K562 (cell line): ENCODE data around the gene DTD1. TPM values are rescaled to one million over a fixed set of nuclear protein-coding genes. Genes with fewer than 3 reads are reported as not detected.

Experiments used
- ATAC-seq: fragments of 200-7000 bp; cut with Tn5 transposase; 3 replicates; pipeline ENCODE4 v1.9.1; 2020; ENCODE audit warnings: moderate library complexity
- BruUV-seq: library from RNA; stranded (reverse); fragments of 400-500 nt; replicated peaks from 2 replicates; lab custom pipeline; 2021; lab: Mats Ljungman, UMichigan
- CTCF ChIA-PET: fragments of 300-600 bp; formaldehyde crosslinking; extraction: SDS; loops from one replicate; lab custom pipeline; 2021; ENCODE audit warnings: low intra/inter-chr PET ratio; lab: Yijun Ruan, JAX
- POLR2A ChIA-PET: fragments of 300-600, 350-650 bp; sonication (Branson Sonifier 250); formaldehyde crosslinking; extraction: SDS; loops from one replicate; lab custom pipeline; 2021; ENCODE audit warnings: antibody characterized with exemption, inconsistent platforms; lab: Yijun Ruan, JAX
- DNase-seq, 4 experiments: peaks; one replicate each; pipeline versions ENCODE4 v3.0.0 to v3.0.0-alpha.2; 2011 to 2018; ENCODE audit warnings: low spot score in 3 of 4, mixed read lengths in 3 of 4; ENCODE audit errors: extremely low read depth in 1 of 4
- FAIRE-seq: peaks from 2 replicates; lab custom pipeline; 2011; peaks lifted over from hg19 to GRCh38; lab: Jason Lieb, UNC
- H2AFZ ChIP-seq: 2 replicates; pipeline ENCODE4 v1.6.0; 2011; ENCODE audit warnings: low read depth, low read length, control low read depth, inconsistent platforms
- H3K27ac ChIP-seq: fragments of 200-600 bp; 3 replicates; pipeline ENCODE4 v1.8.0; 2011; ENCODE audit warnings: low read depth, mild to moderate bottlenecking, control low read depth, inconsistent platforms, low read length, moderate library complexity, mixed read lengths; ENCODE audit errors: extremely low read depth
- H3K27me3 ChIP-seq, 2 experiments: fragments of 300-600 bp in 1 of 2; 2 replicates in 1 of 2; 3 replicates in 1 of 2; pipeline versions ENCODE4 v1.6.0 to v1.8.0; 2011; ENCODE audit warnings: inconsistent platforms in 2 of 2, low read length in 2 of 2, mild to moderate bottlenecking in 1 of 2, mixed read lengths in 1 of 2, moderate library complexity in 1 of 2; ENCODE audit not compliant: control insufficient read depth in 2 of 2, insufficient read depth in 2 of 2
- H3K36me3 ChIP-seq: fragments of 300-600 bp; 3 replicates; pipeline ENCODE4 v1.8.0; 2011; ENCODE audit warnings: mild to moderate bottlenecking, low read length, inconsistent platforms; ENCODE audit not compliant: control insufficient read depth, insufficient read depth
- H3K4me1 ChIP-seq, 2 experiments: fragments of 200-600 bp in 1 of 2; replicated peaks in 1 of 2; 2 replicates in 1 of 2; 3 replicates in 1 of 2; pipeline versions ENCODE4 v1.5.1 to v1.8.0; 2011; ENCODE audit warnings: inconsistent platforms in 2 of 2, low read length in 2 of 2, mild to moderate bottlenecking in 1 of 2, mixed read lengths in 1 of 2, moderate library complexity in 1 of 2; ENCODE audit not compliant: control insufficient read depth in 2 of 2, insufficient read depth in 2 of 2
- H3K4me2 ChIP-seq: 2 replicates; pipeline ENCODE4 v1.6.1; 2011; ENCODE audit warnings: low read length, control low read depth, inconsistent platforms, mixed read lengths; ENCODE audit not compliant: insufficient read depth
- H3K4me3 ChIP-seq: fragments of 200-600 bp; sonication (generic), shearing (Covaris generic); 2 replicates; pipeline ENCODE4 v1.5.1; 2016; ENCODE audit warnings: control low read depth, inconsistent platforms
- H3K79me2 ChIP-seq: fragments of 200-600 bp; 3 replicates; pipeline ENCODE4 v1.8.0; 2011; ENCODE audit warnings: low read length, inconsistent platforms; ENCODE audit not compliant: control insufficient read depth, insufficient read depth
- H3K9ac ChIP-seq, 2 experiments: 2 replicates each; pipeline versions ENCODE4 v1.6.0 to v1.6.1; 2011; ENCODE audit warnings: low read depth in 2 of 2, low read length in 2 of 2, control low read depth in 1 of 2, inconsistent platforms in 1 of 2, mild to moderate bottlenecking in 1 of 2, mixed read lengths in 1 of 2; ENCODE audit not compliant: insufficient read depth in 1 of 2
- H3K9me1 ChIP-seq: one replicate; pipeline ENCODE4 v1.6.0; 2011; ENCODE audit warnings: inconsistent platforms, mild to moderate bottlenecking, low read length, moderate library complexity; ENCODE audit not compliant: control insufficient read depth, insufficient read depth
- H3K9me3 ChIP-seq: replicated peaks from 2 replicates; pipeline ENCODE4 v1.5.1; 2011; ENCODE audit warnings: low read depth, low read length, inconsistent platforms; ENCODE audit not compliant: control insufficient read depth, insufficient read depth
- H4K20me1 ChIP-seq: replicated peaks from 2 replicates; pipeline ENCODE4 v1.6.1; 2011; ENCODE audit warnings: low read length, inconsistent platforms, mixed read lengths; ENCODE audit not compliant: control insufficient read depth, insufficient read depth
- ATF4 ChIP-seq: fragments of 450-650 bp; formaldehyde crosslinking; IDR thresholded peaks from 2 replicates; pipeline ENCODE4 v1.4.0; 2022; ENCODE audit warnings: mild to moderate bottlenecking, moderate library complexity
- ATF7 ChIP-seq: fragments of 450-650 bp; IDR thresholded peaks from 2 replicates; pipeline ENCODE4 v1.7.1; 2014; ENCODE audit warnings: mild to moderate bottlenecking, moderate library complexity
- BRF1 ChIP-seq: IDR thresholded peaks from 3 replicates; pipeline ENCODE4 v1.6.1; 2011; ENCODE audit warnings: borderline replicate concordance, mild to moderate bottlenecking; ENCODE audit not compliant: insufficient read length; ENCODE audit errors: extremely low read depth
- ETS1 ChIP-seq: conservative IDR thresholded peaks from 2 replicates; pipeline ENCODE4 v1.6.1; 2011; ENCODE audit warnings: low read depth, mild to moderate bottlenecking, low read length; ENCODE audit not compliant: control insufficient read depth
- ETV6 ChIP-seq, 3 experiments: fragments of 150-350 bp in 1 of 3; sonication (generic) in 1 of 3; formaldehyde crosslinking in 1 of 3; IDR thresholded peaks; 2 replicates each; pipeline versions ENCODE4 v1.6.1 to v1.8.0; 2014 to 2022; ENCODE audit warnings: borderline replicate concordance in 2 of 3, low read depth in 2 of 3, antibody characterized with exemption in 1 of 3, low read length in 1 of 3, mild to moderate bottlenecking in 1 of 3, missing genetic modification reagents in 1 of 3
- FIP1L1 ChIP-seq: fragments of 200-400 bp; formaldehyde crosslinking; IDR thresholded peaks from 2 replicates; pipeline ENCODE4 v1.6.1; 2018; ENCODE audit warnings: mild to moderate bottlenecking, low read depth, low read length; ENCODE audit not compliant: poor library complexity, severe bottlenecking
- GTF2E2 ChIP-seq: fragments of 200-800 bp; sonication (Bioruptor generic); IDR thresholded peaks from 2 replicates; pipeline ENCODE4 v1.6.1; 2016; ENCODE audit warnings: missing genetic modification characterization, missing compliant biosample characterization
- KAT7 ChIP-seq: sonication (generic); formaldehyde crosslinking; IDR thresholded peaks from 2 replicates; pipeline ENCODE4 v1.8.0; 2022; ENCODE audit warnings: missing genetic modification reagents, mild to moderate bottlenecking, borderline replicate concordance
- MCM2 ChIP-seq: fragments of 450-650 bp; IDR thresholded peaks from 2 replicates; pipeline ENCODE4 v1.6.1; 2017; ENCODE audit warnings: low read depth, mild to moderate bottlenecking
- MEF2A ChIP-seq: IDR thresholded peaks from 2 replicates; pipeline ENCODE4 v1.6.1; 2011; ENCODE audit warnings: low read depth, mild to moderate bottlenecking, low read length, moderate library complexity; ENCODE audit not compliant: control insufficient read depth
- MYBL2 ChIP-seq, 2 experiments: fragments of 450-650 bp in 1 of 2; sonication (generic) in 1 of 2; formaldehyde crosslinking in 1 of 2; IDR thresholded peaks; 2 replicates each; pipeline versions ENCODE4 v1.6.1 to v1.8.1; 2017 to 2022; ENCODE audit warnings: borderline replicate concordance in 1 of 2, inconsistent platforms in 1 of 2, low read depth in 1 of 2, mild to moderate bottlenecking in 1 of 2, missing genetic modification reagents in 1 of 2, moderate library complexity in 1 of 2
- NFATC3 ChIP-seq: fragments of 450-650 bp; IDR thresholded peaks from 2 replicates; pipeline ENCODE4 v1.6.1; 2017; ENCODE audit warnings: mild to moderate bottlenecking
- NFYB ChIP-seq: IDR thresholded peaks from 2 replicates; pipeline ENCODE4 v1.6.1; 2011; ENCODE audit warnings: mild to moderate bottlenecking, moderate library complexity; ENCODE audit not compliant: insufficient read length; ENCODE audit errors: extremely low read depth
- SLC30A9 ChIP-seq: fragments of 250-450 bp; sonication (Bioruptor Pico); IDR thresholded peaks from 2 replicates; pipeline ENCODE4 v1.8.0; 2022; ENCODE audit warnings: mild to moderate bottlenecking, moderate library complexity
- THRAP3 ChIP-seq: fragments of 450-650 bp; IDR thresholded peaks from 2 replicates; pipeline ENCODE4 v1.6.1; 2016; ENCODE audit warnings: mild to moderate bottlenecking, inconsistent platforms, borderline replicate concordance
- XRCC5 ChIP-seq: fragments of 200-400 bp; formaldehyde crosslinking; IDR thresholded peaks from 2 replicates; pipeline ENCODE4 v1.6.1; 2017; ENCODE audit warnings: low read depth, mild to moderate bottlenecking, low read length
- YBX1 ChIP-seq: fragments of 450-650 bp; IDR thresholded peaks from 2 replicates; pipeline ENCODE4 v1.7.1; 2016; ENCODE audit warnings: mild to moderate bottlenecking
- ZSCAN29 ChIP-seq: fragments of 450-650 bp; IDR thresholded peaks from 2 replicates; pipeline ENCODE4 v1.6.1; 2017
- WGBS: fragments of 100-300 bp; shearing (Covaris generic); methylation state at CpG from one replicate; pipeline ENCODE4 v1.1.6; 2016; ENCODE audit warnings: low coverage, mixed read lengths; ENCODE audit not compliant: insufficient coverage; ENCODE audit errors: missing lambda C conversion rate; 5-methylcytosine and 5-hydroxymethylcytosine counted together
- in situ Hi-C: fragments of 300-500 bp; cut with MboI; formaldehyde crosslinking; loops from 4 replicates; pipeline ENCODE4 v1.15.0; 2018; ENCODE audit warnings: inconsistent platforms, mixed read lengths
- intact Hi-C: fragments of 100-400 bp; cut with micrococcal nuclease; formaldehyde crosslinking; loops from 2 replicates; pipeline ENCODE4 v1.14.2; 2022
- polyA plus RNA-seq, 8 experiments: library from polyadenylated mRNA; depleted of rRNA in 4 of 8; stranded (reverse) in 5 of 8; unstranded in 3 of 8; fragments of >200 nt; fragmentation: Nextera tagmentation in 2 of 8; fragmentation: Illumina TruSeq in 1 of 8; extraction: Ambion mirVana in 2 of 8; extraction: Trizol in 1 of 8; gene quantifications; 2 replicates each; pipeline versions ENCODE4 v1.2.1 to v1.2.3, GENCODE V29; 2011 to 2014; ENCODE audit warnings: inconsistent platforms in 1 of 8, missing spikeins in 1 of 8
- total RNA-seq, 7 experiments: library from RNA; depleted of rRNA in 6 of 7; stranded (reverse); fragments of >200 nt in 6 of 7; fragmentation: Illumina TruSeq in 2 of 7; extraction: Trizol in 2 of 7; gene quantifications; 2 replicates each; pipeline versions ENCODE4 v1.2.1 to v1.2.3, GENCODE V29; 2011 to 2021; ENCODE audit warnings: low replicate concordance in 1 of 7

DTD1 gene
- total and polyA plus RNA-seq, 9 of the 15 experiments (the other 6 are each of a cell fraction or from before 2014, with no cell fraction given): 5.7 to 28.6 (median 26.8) TPM

- DNase-seq (no peak), FAIRE-seq (no peak), ATAC-seq (no peak)
- no peaks in the 10 kb centered on the region for H3K27me3 ChIP-seq
- no peak overlapping the region for H3K27ac ChIP-seq
- H3K4me2 ChIP-seq: no peak overlapping the region
- no peaks in the 10 kb centered on the region for H3K9me3 ChIP-seq
- 0% methylated on average over 3 of the region's 3 CpGs for WGBS
- no peak overlapping the region for H3K9ac ChIP-seq
- no peaks in the 10 kb centered on the region for H3K79me2 ChIP-seq
- no TSS peak for BruUV-seq
- no peaks in the 10 kb centered on the region for H3K36me3 ChIP-seq
- no peak overlapping the region for H2AFZ ChIP-seq
- TF ChIP-seq MCM2 (no peak), KAT7 (CRISPR knock-in tag) (no peak), NFATC3 (no peak), XRCC5 (no peak), SLC30A9 (CRISPR knock-in tag) (no peak), THRAP3 (no peak), ZSCAN29 (no peak), GTF2E2 (no peak), ETS1 (no peak), YBX1 (no peak), MYBL2 (IDR thresholded peaks at IDR 0.05; ENCODE audit: low read depth) (no peak), MYBL2 (CRISPR knock-in tag; IDR thresholded peaks at IDR 0.05; ENCODE audit: borderline replicate concordance) (no peak), NFYB (no peak), ETV6 (IDR thresholded peaks at IDR 0.05; ENCODE audit: borderline replicate concordance in 1 of 2, low read depth in 2 of 2, low read length in 1 of 2) (no peak), ETV6 (CRISPR knock-in tag; IDR thresholded peaks at IDR 0.05; ENCODE audit: borderline replicate concordance) (no peak), ATF7 (no peak), FIP1L1 (no peak), ATF4 (CRISPR knock-in tag) (no peak), BRF1 (no peak), MEF2A (no peak)
- ChIA-PET CTCF (no interaction called here), POLR2A (no interaction called here)
- intact Hi-C loops (no loop called here), in situ Hi-C loops (no loop called here)
- H3K9me1 ChIP-seq: no peaks in the 10 kb centered on the region
- H3K4me1 ChIP-seq: no peaks in the 10 kb centered on the region
- no peak overlapping the region for H3K4me3 ChIP-seq
- H4K20me1 ChIP-seq: no peaks in the 10 kb centered on the region
Observed at GRCh38 chr20:18724077-18724476, 136.2 kb downstream of the DTD1 start.
